ENCODE measurements around the gene LSM4.

LSM4 gene

DNA sequence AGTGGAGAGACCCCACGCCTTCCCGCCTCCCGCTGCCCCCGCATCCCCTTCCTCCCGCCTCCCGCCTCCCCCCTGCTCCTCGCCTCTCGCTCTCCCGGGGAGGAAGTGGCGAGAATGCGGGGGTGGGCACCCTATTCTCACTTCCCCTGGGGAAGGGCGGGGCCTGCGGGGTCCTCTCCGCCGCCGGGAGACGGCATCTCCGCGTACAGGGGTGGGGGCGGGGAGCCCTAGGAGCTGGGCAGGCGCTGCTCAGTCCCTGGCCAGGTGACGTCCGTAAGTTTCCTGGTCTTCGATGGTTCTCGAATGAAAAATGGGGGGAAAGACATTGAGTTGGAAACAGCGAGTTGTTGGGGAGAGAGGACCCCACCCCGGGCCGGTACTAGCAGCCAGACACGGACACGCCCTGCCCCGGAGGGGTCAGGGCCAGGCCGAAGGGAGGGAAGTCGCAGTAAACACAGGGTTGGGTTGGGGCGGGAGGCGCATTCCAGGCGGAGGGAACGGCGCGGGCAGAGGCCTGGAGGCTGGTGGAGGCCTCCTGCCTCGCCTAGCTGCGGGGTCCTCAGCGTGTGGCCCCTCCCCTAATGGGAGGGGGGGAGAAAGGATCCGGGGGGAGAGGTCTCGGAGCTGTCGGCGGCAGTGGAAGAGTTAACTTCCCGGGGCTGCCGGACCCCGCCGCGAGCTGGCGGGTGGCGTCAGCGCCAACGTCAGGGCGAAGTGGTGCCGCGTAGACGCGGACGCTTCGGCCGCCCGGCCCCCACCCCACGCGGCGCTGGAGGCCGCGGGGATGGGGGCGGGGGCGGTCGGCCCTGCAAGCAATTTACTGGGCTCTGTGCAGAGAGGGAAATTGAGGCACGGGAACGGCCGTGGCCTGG is 31.1 kb downstream of the LSM4 start:
- DNase-seq = no peak

DNA sequence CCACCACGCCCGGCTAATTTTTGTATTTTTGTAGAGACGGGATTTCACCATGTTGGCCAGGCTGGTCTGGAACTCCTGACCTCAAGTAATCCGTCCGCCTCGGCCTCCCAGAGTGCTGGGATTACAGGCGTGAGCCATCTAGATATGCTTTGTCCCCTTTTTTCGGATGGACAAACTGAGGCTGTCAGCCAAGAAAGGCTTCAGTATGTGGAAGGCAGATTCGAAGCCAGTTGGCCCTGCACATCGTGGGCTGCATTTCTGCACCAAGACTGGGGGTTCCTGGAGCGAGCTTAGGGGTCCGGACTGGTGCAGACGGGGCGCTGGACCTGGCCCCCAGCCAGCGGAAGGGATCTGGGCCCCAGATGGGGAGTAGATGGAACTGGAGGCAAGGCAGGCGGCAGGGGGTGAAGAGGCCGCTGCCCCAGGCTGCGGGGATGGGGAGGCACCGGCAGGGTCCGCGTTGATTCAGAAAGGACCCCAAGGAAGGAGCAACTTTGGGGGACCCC is 31.8 kb downstream of the LSM4 start:
- DNase-seq = no peak

DNA sequence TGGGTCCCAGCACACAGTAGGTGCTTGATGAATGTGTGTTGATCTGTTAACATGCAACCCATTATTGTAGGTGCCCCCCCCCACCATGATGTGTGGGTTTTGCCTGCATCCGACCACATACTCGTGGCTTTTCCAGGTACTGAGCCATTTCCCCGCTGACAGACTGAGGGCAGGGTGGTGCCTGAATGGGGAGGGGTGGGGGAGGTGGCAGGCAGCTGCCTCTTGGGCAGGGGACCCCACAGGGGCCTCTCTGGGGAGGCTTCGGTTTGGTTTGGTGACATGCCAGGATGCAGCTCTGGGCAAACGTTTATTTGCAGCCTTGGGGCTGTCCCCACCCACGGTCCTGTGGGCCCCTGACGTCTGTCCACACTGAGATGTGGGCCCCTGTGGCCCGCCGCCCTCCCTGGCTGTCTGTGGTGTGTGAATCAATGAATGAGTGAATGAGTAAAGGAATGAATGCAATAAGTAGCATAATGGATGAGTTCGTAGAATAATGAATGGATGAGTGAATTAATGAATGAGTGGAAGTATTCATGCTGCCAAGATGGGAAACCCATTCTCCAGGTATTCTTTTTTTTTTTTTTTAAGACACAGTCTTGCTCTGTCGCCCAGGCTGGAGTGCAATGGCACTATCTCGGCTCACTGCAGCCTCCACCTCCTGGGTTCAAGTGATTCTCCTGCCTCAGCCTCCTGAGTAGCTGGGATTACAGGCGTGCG is 32.4 kb downstream of the LSM4 start:
- DNase-seq = no peak

DNA sequence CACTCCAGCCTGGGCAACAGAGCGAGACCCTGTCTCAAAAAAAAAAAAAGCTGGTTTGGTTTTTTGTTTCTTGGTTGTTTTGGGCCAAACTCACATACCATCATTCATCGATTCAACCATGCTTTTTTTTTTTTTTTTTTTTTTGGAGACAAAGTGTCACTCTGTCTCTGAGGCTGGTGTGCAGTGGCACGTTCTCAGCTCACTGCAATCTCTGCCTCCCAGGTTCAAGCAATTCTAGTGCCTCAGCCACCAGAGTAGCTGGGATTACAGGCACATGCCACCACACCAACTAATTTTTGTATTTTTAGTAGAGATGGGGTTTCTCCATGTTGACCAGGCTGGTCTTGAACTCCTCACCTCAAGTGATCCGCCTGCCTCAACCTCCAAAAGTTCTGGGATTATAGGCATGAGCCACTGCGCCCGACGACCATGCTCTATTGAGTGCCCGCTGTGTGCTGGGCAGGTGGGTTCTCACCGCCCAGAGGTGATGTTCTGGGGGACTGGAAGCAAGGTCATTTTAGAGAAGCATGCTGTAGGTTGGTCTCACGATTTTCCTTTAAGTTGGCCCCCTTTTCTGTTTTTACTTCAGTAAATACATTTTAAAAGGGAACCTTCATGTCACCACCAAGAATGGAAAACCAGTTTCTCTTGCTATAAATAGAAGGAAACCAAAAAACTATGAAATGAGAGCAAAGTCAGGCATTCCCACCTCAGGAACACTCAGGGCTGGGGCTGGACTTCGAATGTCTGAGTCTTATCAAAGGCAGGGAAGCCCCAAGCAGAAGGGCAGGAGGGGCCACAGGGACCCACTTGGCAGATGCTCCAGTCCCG is 33.2 kb downstream of the LSM4 start:
- no peak for DNase-seq

DNA sequence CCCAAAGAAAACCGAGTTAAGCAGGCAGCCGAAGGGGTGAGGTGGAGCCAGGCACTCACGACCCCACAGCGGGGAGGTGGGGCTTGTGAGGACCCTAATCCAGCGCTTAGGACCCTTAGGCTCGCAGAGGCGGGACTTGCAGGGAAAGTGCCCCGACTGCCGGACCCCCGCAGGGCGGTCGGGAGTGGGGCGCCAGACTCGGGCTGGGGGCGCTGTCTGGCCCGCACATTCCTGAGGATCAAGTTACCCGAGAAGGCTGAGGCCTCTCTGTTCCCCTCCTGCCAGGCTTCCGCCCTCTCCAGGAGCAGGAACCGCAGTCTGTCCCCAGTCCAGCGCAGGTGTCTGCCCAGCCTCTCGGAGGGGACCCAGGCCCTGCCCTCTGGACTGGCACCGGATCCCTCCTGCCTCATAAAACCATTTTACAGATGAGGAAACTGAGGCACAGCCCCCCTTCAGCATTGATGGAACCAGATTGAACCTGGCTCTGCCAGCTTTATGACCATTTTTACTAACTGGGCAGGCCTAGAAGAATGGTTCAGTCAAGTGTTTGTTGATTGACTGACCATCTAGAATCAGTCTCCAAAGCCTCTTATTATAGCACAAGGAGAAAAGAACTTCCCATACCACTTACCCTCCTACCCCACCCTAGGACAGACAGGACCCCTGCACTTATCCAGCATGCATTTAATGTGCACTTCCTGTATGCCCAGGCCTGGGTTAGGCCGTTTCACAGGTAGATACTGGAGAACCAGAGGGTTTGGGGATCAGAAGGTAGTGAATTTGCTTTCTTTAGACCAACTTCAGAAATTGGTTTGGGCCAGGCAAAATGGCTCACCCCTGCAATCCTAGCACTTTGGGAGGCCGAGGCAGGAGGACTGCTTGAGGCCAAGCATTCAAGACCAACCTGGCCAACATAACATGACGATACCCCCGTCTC is 34.8 kb downstream of the LSM4 start:
- DNase-seq = no peak

DNA sequence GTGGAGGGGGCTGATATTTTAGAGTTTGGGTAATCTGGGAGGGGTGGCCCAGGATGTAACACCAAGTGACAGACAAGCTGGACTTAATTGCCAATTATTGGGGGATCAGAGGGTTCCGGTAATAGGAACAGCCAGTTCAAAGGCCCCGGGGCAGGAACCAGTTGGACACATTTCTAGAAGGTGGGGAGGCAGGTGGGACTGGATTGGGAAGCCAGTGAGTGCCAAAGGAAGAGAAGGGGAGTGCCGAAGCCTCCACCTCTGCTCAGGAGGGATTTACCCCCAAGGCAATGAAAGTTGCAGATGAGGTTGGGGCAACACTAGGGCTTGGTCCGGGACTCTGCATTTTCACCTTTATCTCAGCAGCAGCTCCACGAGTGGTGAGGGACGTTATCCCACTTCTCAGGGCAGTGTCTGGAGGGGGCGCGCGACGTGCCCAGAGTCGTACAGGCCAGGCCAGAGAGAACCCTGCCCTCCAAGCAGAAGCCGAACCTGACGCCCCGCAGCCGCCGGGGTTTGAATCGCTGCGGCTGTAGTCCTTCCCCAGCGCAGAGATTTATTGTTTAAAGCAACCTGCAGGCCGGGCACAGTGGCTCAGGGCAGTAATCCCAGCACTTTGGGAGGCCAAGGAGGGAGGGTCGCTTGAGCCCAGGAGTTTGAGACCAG is 35.8 kb downstream of the LSM4 start:
- DNase-seq = no peak

DNA sequence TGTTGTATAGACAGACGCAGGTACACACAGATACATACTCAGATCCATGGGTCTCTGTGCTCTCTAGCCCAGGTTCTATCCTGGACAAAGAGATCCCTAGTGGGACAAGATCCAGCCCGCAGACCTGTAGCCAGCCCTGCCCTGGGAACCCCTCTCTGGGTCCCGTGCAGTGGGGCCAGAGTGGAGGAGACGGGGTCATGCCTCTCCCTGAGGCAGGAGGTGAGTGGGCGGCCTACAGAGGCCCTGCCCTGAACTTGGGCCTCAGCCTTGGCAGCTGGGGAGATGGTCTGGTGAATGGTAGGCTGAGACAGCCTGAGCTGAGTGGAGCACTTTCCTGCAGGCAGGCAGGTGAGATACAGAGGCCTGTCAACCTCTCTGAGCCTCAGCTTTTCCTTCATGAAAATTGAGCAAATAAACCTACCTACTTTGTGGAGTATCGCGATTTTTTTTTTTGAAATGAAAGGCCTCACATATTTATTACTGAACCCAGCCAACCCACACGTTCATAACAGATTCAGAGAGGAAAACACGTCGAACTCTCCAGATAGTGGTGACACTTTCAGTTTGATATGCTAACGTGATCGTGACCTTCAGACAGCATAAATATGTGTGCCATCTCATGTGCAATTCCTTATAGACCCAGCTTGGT is 38.0 kb downstream of the LSM4 start:
- DNase-seq = no peak

DNA sequence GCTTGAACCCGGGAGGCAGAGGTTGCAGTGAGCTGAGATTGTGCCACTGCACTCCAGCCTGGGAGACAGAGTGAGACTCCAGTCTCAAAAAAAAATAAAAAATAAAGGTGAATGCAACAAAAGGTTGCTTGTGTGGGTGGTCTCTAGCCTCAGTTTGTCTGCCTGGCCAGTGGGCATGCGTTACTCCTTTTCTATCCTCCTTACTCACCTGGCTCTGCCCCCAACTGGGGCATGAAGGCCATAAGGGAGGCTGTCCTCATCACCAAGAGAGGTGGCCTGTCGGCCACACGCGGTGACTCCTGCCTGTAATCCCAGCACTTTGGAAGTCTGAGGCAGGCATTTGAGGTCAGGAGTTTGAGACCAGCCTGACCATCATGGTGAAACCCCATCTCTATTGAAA is 39.5 kb downstream of the LSM4 start:
- no peak for DNase-seq

DNA sequence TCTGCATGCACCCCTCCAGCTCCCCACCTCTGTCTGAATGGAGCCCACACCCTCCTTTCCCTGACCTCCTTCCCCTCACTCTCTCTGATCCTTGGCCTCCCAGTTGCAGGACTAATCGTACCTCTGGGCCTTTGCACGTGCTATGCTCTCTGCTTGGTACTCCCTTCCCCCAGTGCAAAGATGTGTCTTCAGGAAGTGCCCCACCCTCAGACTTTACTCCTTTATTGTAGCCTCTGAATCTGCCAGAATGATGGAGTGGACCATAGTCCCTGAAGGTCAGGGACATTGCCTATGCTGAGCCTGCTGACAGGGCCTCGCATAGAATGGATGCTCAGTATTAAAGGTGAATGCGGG is 40.1 kb downstream of the LSM4 start:
- DNase-seq = no peak

DNA sequence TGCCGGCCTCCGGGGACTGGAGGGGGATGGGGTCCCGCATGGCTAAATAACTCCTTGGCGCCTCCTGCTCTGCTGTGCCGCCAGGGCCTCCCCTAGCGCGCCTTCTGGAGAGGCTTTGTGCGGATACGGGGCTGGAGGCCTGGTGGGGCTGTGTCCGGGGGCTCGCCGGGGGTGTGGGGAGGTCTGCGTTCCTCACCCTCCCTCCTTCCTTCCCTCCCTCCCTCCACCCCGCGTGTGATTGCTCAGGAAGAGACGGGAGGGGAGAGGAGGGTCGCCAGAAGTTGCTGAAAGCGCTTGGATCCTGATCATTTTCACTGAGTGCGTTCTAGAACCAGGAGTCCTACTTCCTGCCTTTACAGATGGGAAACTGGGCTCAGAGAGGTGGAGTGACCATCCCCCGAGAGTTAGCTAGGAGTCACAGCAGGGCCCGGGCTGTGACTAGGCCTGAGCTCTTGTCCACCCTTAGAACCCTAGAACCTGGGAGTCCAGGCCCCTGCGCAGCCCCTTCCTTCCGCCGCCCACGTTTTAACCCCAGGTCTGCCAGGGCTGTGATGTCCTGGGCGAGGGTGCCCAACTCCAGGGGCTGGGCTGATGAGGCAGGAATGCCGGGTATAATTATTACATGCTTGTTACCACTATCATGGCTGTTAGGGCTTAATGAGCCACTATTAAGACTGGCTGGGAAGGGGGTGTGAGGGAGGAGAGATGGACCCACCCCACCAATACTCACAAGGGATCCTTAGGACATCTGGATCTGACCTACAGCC is 40.7 kb downstream of the LSM4 start:
- no peak for DNase-seq

DNA sequence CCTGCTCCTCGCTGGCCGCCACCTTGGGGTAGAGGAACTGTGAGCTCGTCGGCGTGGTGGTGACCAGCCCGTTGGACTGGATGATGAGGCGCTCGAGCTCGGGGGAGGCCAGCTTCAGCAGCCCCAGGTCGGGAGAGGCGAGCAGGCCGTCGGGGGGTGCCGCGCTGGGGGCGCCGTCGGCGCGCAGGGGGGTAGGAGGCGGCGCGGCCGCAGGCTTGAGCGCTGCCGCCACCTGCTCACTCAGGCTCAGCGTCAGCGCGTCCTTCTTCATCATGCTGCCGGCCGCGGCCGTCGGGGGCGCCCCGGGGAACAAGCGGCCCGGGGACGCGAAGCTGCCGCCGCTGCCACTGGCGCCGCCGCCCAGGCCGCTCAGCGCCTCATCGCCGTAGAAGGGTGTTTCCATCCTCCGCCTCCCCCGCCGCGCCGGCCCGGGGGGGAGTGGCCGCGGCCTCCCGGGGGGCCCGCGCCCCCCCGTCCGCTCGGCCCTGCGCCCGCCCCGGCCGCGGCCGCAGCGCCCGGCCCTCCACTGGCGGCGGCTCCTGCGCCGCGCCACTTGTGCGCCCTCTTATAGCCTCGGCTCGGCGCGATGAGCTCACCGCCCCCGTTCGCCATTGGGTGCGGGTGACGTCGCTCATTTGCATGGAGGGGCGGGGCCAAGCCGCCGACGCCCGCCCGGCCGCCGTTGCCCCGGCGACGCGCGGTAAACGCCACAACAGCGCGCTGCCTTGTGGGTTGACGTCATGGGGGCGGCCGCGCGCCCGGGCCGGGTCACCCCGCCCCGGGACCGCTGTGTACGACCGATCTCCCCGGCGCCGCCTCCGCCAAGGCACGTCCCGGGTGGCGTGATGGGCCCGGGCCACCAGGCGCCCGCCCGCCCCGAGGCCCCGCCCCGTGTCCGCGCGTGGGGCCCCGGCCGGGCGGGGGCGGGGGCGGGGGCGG is 41.5 kb downstream of the LSM4 start, which contains the start of gene JUND:
Gene JUND, minus strand, starts transcription at position 541 of the 939 bp plus-strand sequence. Its CDS starts 138 bp downstream, at position 403.
- DNase-seq = peak; percentile 97

DNA sequence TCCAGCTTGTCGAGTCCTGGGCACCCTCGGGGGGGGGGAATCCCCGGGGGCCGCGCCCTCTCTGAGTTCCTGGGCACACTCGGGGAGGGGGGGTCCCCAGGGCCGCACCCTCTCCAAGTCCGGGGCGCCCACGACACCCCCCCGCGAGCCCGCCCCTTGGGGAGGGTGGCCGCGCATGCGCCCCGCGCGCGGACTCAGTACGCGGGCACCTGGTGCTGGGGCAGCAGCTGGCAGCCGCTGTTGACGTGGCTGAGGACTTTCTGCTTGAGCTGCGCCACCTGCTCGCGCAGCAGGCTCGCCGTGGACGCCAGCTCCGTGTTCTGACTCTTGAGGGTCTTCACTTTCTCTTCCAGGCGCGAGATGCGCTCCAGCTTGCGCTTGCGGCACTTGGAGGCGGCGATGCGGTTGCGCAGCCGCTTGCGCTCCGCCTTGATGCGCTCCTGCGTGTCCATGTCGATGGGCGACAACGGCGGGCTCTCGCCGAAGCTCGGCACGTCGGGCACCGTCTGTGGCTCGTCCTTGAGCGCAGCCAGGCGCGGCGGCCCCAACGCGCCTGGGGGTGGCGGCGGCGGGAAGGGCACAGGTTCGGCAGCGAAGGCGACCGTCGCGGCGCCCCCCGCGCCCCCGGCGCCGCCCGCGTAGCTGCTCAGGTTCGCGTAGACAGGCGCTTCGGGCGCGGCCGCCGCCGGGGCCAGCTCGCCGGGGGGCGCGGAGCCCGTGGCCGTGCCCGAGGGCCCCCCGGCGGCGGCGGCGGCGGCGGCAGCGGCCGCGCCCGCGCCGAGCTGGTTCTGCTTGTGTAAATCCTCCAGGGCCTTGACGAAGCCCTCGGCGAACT is 42.4 kb downstream of the LSM4 start:
- peak; percentile 87 for DNase-seq

DNA sequence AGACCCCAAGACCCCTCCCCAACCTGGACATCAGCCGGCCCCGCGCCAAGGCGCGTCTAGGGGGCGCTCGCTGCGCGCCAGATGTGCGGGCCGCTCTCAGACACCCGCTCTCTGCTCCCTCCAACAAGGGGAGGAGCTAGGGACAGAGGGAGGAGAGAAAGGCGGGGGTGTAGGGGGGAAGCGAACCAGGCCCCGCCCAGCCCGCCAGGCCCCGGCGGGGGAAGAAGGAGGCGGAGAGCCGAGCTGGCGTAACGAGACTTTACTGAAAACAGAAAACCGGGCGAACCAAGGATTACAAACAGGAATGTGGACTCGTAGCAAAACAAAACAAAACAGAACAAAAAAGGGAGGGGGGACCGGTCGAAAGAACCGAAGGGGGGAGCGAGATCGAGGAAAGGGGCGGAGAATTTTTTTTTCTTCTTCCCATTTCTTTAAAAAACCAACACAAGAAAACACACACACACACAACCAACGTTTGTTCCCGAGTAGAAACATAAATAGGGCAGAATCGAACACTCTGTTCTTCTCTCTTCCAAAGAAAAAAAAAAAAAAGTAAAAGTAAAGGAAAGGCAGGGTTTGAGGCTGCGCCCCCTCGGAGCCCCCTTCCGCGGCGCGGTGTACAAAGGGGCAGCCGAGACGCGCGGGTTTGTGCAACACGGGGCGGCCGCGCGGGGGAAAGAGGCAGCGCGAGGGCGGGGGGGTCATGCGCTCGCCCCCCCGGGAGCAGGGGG is 43.2 kb downstream of the LSM4 start:
- peak; percentile 93 for DNase-seq

DNA sequence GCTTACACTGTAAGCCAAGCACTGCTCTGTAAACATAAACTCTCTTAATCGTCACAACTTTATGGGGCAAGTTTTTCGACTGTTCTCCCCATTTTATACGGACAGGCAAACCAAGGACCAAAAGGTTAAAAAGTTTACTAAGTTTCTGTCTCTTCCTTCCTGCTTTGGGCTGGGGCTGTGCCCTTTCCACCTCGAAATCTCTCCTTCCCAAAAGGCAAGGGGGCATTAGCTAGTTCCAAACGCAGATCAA is 43.7 kb downstream of the LSM4 start:
- DNase-seq = no peak

DNA sequence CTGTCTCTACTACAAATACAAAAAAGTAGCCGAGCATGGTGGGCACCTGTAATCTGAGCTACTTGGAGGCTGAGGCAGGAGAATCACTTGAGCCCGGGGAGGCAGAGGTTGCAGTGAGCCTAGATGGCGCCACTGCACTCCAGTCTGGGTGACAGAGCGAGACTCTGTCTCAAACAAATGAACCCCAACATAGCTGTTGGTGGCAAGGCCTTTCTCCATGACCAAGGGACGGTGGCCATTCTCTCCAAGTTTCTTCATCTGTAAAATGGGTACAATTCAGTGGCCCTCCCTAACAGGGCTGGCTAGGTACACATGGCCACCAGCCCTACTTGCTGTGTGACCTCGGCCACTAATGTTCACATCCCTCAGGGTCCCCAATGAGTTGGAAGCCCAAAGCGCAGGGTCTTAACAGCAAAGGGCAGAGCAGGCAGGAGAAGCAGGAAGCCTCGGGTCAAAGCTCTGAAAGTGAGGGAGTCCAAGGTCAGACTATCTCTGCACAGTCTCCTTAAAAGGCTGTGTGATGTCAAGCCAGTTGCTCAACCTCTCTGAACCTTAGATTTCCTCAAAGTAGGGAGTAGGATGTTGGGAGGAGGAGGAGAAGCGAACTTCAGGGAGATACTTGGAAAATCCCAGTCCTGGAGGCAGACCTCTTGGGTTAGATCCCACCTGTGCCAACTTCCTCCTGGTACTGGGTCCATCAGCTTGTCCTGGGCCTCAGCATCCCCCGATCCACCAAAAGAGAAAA is 44.2 kb downstream of the LSM4 start:
- no peak for DNase-seq

DNA sequence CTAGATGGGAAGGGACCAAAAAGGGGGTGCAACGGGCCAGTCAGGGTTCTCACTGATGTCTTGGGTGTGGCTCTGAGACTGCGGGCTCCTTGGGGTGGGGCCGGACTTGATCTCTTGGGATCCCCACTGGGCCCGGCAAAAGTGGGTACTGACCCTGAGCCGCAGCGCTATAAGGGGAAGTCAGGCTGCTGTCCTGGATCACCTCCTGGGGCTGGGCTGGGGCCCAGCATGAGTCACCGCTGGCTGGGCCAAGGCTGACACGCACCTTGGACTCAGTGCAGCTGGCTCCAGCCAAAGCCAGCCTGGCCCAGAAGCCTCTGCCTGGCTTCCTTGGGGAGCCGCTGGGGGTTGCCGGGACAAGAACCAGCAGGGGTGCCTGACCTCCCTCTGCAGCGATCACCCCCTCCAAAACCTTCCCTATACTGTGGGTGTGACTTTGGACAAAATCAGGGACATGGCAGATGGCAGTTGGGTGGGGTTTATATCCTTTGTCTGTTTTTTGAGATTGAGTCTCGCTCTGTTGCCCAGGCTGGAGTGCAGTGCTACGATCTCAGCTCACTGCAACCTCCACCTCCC is 48.0 kb downstream of the LSM4 start:
- DNase-seq = no peak

Measured in NCI-H2171 (cell line).